HG03135 (cell line): Measurements from ENCODE around the gene P2RY6.

Experiments used
- ATAC-seq: cut with Tn5 transposase; IDR thresholded peaks from one replicate; pipeline ENCODE4 v1.9.1; 2021; ENCODE audit warnings: mild to moderate bottlenecking, moderate library complexity; ENCODE audit not compliant: unreplicated experiment

The P2RY6 gene

DNA sequence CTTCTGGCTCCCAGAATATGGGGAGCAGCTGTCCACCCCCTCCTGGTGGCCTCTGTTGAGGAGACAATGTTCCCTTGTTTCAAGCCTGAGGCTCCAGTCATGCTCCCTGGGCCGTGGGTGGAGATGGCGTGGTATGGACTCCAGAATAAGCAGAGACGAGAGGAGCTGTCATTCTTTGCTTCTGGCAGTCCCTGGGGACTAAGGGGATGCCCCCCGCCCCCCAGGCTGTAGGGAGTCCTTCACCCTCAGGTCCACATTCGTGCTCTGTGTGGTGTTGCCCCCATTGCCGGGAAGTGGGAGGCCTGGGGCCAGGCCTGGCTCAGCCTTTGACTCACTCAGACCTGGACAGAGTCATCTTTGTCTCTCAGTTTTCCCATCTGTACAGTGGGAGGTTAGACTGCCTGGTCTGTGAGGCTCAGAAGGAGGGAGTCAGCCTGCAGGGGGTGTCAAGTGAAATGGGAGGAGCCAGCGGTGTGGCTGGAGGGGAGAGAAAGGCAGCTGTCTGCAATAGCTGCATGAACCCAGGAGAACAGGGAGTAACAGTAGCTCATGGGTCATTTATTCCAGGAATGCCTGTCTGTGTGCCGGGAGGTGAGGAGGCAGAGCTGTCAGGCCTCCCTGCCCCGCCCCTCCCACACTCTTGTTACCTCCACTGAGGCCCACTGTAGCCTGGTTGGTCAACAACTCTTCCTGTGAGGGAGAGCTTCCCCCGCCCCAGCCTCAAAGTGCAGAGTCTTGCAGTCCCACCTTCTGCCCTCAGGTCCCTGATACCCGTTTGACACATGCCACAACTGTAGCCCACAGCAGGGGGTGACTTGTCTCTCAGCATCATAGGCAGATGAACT, 42.2 kb downstream of the P2RY6 start:
- ATAC-seq, result no peak

DNA sequence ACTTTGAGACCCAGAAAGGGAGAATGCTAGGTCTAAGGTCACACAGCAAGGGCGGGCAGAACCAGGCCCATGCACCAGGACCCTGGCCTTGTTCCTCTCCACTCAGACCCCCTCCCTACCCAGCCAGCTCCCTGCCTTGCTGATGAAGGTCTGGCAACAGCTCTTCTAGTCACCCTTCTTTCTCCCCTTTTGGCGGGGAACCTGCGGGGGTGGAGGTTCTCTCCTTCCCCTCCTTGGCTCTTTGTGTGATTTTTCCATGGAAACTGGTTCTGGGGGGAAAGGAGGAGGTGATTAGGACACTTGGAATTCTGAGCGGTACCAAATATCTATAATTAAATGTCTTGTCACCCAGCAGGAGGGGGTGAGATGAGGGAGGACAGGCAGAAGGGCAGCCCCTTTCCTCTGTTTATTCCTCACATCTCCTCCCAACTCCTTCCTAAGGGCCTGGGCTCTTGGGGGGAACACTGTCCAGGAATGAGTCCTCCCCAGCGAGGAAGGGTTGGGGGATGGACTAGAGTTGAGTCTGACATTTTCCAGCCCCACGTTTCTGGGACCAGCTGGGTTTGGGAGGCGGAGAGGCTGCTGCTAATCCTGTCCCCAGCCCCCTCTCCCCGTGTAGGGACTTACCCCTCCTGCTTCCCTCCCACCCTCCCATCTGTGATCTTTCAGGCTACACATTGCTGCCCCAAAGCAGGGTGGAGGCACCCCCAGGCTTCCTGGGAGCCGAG, 43.3 kb downstream of the P2RY6 start:
- ATAC-seq, result no peak

DNA sequence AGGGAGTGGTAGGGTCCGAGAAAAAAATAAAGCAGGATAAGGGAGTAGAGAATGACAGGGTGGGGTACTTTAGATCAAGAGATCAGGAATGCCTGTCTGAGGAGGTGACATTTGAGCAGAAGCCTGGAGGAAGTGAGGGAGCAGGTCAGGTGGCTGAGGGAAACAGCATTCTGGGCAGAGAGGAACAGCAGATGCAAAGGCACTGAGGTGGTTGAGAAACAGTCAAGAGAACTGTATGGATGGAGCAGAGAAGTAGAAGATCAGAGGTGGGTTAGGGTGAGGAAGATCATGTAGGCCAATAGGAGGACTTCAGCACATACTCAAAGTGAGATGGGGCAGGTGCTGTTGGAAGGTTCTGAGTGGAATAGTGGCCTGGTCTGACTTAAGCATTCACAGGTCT, 44.3 kb downstream of the P2RY6 start:
- no peak for ATAC-seq

DNA sequence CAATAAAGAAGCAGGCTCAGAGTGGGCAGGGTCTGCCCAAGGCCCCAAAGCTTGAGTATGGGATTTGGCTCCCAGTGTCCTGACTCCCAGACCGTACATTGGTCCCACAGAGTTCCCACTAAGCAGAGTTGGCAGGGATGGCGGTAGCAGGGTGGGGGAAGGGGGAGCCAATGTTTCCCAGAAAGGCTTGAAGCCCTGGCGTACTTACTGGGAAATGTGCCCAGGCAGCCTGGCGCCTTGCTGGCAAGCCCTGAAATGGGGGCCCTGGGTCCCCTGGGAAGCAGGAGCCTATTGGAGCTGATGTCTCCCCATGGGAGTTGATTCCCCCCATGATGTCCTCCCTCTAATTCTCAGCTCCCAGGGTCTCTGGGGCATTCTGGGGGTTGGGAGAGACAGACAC, 45.2 kb downstream of the P2RY6 start:
- no peak for ATAC-seq

DNA sequence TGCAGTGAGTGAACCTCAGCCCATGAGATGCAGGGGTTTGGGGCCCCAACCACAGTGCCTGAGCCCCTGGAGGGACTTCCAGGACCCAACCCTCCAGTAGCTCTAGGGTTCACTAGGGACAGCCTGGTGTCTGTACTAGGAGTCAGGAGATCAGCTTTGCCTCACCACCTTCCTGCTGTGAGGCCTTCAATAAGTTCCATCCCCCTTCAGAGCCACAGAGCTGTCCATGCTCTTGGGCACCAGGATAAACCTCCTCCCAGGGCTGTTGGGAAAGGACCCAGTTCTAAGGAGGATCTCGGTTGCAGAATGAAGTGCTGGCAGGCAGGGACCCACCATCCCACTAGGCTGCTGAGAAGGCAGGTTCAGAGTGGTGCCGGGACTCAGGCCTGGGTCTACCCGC, 45.7 kb downstream of the P2RY6 start:
- no peak for ATAC-seq

DNA sequence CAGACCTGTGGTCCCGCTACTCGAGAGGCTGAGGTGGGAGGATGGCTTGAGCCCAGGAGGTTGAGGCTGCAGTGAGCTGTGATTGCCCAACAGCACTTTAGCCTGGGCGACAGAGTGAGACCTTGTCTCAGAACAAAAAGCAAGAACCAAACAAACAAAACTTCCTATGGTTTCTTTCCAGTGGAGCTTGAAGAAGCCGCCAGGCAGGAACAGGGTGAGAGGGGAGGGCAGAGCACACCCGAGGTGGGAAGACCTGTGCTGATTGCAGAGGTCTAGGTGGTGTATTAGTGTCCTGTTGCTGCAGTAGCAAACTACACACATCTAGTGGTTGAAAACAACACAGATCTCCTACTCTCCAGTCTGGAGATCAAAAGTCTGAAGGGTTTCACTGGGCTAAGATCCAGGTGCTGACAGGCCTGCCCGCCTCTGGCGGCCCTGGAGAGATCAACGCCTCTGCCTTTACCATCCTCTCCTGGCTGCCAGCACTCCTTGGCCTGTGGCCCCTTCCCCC, 46.4 kb downstream of the P2RY6 start:
- no peak for ATAC-seq

DNA sequence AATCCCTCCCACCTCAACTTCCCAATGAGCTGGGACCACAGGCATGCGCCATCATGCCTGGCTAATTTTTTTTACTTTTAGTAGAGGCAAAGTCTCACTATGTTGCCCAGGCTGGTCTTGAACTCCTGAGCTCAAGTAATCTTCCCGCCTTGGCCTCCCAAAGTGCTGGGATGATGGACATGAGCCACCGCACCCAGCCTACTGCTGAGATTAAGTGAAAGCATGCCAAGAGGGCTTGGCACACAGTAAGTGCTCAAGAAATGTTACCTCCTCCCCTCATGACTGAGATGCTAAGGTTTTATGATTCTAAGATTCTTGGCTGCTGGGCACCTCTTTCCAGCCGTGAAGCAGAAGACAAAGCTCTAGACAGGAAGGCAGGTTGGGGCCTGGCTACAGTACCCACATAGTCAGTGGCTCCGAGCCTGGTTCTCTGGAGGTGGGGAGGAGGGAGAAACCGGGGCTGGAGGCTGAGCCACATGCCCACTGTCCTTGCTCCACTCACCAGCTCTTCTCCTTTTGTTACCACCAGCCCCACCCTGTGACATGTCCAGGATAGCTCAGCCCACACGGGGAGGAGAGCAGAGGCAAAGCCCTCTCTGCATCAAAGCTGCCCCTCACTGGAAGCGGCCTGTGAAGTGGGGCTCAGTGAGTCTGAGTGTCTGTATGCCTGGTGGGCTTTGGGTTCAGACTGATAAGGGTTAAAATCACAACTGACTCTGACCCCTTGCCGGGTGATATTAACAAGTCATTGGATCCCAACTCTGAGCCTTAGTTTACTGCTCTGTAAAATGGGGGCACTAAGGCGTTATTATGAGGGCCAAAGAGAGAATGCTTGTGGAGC, 48.8 kb downstream of the P2RY6 start:
- ATAC-seq, result no peak

DNA sequence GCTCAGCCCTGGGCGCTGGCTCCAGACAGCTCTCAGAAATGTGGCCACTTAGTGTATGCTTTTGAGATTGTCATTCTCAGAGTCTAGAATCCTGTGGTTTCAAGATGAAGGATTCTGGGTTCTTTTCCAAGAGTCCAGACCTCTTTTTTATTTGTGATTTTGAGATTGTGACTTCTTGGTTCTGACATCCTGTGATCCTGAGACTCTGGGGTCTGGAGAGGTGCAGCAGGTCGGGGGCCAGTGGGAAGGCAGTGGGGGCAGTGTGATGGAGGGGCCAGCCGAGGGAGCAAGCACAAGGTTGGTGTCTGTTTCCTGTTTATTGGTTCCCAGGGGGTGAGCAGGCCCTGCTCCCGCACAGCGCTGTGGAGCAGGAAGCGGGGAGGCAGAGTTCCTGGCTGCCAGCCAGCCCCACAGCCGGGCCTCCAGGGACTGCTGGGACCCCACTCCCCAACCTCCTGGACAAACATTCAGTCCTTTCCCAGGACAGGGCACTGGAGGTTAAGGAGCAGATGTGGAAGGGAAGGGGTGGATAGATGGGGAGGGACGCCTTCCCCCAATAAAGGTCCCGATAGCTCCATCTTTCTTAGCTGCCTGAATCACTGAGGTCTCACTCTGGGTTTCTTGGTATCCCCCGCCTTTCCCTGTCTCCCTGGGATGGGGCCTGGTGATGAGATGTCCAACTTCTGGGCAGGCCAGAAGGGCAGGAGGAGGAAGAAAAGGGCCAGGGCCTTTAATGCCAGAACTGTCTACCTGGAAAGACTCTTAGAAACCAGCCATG, 49.7 kb downstream of the P2RY6 start:
- no peak for ATAC-seq

DNA sequence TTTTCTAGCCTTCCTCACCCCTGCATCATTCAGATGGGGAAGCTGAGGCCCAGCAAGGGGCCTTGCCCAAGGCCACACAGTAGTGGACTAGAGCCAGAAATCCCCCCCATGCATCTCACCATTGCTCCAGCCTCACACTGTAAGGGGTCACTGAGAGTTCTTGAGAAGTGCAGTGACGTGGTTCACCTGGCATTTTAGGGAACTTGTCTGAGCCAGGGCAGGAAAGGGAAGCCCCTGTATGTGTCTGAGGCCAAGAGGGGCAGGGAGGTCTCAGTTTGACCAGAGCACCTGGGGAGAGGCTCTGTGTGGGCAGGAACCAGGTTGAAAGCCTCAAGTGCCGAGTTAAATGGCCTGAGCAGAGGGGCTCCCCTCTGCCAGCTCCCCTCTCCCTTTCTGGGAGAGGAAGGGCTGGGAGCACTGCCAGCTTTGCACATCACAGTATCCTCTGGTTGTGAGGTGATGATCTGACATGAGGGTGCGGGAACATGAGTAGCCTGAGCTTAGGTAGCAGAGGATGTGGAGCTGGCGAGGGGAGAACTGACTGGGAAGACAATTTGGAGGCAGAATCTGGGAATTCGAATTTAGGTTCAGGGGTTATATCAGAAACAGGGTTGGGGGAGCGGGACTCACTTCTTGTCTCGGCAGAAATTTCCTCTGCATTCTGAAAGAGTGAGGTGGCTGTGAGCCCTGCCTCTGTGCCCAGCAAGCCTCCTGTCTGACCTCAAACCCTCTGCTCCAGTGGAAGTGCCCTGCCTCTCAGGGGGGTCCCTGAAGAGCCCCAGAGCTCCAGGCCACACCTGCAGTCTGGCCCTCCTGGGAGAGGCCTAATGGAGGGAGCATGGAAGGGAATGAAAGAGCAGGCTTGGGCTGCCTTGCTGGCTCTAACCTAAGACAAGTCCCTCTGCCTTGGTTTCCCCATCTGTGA, 50.5 kb downstream of the P2RY6 start:
- no peak for ATAC-seq

DNA sequence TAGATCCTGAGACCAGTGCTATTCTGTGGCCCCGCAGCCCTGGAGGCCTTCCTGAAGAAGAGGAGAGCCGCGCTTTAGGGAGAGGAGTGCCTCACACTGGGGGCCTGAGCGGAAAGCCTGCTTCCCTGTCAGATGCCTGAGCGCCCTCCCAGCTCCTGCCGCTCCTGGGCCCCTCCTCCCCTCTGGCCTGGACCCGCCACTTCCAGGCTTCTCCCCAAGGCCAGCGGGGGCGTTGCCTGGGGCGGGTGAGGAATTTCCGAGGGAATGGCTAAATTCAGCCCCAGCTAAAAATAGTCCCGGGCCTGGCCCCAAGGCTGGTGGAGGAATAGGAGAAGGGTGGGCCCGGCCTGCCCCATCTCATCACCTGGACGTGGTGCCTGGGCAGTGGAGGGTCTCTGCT, 51.3 kb downstream of the P2RY6 start:
- no peak for ATAC-seq

DNA sequence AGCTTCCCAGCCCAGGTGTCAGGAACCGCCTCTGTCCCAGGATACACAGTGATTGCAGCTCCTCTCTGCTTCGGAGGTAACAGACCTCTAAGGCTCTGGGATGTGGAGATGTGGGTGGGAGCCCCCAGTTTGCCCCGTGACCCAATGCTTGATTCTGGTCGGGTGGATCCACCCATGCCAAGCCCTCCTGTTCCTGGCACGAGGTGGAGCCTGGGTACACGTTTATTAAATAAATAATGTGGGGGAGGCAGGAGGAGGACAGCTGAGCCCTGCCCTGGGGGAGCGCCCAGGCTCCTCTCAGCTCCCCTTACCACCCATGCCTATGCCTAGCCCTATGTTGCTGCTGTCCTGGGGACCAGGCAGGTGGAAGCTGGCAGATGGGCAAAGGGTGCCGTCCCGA, 52.0 kb downstream of the P2RY6 start:
- no peak for ATAC-seq

DNA sequence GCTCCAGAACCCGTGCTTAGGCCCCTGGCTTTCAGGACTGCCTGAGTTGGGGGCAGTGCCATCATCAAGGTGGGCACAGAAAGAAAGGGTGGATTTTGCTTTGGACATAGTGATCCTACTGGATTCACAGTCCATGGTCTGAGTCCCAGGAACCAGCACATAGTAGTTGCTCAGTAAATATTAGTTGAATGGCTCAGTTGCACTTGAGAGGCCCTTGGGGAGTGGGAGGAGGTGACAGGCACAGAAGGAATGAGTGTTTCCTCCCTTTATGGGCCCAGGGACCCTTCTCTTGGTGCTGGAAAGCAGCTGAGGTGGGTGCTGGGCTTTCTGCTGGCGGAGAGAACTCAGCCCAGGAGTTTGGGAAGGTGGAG, 52.5 kb downstream of the P2RY6 start:
- no peak for ATAC-seq

DNA sequence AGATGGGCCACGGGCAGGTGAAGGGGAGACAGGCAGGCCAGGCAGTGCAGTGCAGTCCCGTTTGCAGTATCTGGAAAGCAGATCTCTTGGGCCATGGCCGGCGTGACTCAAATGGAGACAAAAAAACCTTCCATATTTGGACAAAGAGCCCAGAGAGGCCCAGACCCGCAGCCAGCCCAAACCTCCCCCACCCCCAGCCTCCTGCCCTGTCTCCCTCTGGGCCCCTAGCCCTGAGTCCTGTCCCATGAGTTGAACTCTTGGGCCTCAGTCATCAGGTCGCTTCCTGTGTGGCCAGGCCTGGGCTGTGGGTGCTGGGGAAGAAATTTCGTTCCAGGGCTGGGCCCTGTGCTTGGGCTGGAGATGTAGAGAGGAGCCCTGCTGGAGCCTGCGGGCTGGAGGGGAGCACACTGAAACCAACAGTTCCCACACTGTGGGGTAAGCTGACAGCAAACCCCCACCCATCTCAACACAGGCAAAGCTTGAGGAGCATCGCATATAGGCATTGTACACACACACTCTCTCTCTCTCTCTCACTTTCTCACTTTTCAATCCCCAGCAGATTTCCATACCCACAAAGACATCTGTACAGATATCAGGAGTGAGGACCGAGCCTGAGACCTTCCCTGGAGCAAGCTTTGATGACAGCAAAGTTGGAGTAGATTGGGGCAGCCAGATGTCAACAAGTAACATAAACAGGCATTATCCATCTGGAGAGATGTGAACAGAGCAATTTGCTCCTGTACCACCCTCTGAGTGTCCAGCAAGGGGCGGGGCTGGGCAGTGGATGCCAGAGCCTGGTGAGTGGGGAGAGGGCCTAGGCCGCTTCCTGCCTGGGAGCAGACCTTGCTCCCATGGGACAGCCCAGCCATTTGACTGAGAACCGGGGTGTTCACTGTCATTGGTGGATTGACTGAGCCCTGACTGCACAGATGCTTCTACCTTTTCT, 53.2 kb downstream of the P2RY6 start:
- ATAC-seq, result peak; percentile 58

DNA sequence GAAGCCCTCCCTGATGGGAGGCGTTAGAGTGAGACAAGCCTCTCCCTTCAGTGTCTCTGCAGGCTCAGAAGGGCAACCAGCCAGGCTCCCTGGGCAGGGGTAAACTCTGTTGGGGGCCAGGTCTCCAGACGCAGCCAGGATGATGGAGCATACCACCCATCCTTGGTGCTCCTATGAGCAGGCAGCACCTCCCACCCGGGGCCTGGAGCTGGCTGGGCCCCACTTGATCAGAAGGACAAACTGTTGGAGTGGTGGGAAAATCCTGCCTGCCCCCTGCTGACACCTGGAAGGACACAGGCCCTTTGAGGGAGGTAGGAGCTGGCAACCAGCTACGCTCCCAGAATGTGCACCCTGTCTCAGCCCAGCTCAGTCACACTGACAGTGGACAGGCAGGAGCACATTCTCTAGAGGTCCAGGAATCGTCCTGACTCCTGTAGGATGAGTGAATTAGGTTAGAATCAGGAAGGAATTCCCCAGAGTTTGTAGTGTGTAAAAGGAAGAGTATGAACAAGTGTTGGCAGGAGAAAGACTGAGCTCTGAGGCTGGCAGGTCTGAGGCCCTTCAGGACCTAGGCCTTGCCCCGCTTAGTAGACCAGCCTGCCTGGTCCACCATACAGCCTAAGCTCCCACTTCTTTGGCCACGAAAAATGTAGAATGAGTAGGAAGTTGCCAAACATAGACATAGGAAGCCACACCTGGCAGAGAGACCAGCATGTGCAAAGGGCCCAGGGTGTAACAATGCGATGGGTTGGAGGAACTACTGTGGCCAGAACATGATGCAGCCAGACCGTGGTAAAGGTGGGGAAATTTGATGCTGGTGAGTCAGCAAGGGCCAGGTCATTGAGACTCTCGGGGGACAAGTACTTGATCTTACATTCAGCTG, 55.0 kb downstream of the P2RY6 start:
- no peak for ATAC-seq

DNA sequence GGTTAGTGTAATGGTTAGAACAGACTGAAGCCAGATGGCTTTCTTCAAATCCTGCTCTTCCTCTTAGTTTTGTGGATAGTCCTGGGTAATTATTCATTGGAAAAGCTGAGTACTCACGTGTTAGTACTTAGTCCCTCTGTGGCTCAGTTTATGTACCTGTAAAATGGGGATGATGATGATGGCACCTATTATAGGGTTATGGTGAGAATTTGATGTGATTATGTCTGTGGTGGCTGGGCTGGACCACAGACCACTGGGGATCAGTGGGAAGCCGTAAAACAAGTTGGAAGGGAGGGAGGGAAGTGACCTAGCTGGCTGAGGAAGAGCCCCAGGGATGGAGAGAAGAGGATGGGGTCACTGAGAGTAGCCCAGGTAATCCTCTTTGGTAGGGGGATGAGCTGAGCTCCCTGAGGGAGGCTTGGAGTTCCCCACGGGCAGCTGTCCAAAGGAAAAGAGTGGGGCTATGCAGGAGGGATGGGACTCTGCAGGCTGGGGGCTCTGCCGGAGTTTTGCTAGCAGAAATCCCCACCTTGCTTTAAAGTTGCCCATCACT, 55.8 kb downstream of the P2RY6 start:
- ATAC-seq, result no peak

DNA sequence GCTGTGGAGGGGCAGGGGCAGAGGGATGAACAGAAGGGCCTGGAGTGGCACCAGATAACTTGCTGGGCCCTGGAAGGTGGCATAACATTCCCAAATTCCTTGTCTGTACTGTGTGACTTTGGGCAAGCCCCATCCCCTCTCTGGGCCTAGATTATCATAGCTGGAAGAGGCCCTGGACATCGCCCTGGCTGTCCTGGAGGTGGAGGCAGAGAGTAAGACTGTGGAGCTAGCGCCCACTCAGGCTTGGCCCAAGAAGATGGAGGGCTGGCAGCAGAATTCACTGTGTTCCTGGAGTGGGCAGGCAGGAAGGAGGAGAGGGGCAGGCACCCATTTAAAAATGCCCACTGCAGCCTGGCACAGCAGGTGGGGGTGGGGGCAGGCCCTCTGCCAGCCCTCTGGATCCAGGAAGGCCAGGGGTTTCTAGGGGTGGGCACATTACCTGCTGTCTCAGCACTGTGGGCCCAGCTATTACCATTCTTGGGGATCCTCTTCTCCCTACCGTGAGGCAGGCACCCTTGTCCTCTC, 58.5 kb downstream of the P2RY6 start:
- ATAC-seq, result no peak
